ENCODE results near the gene L3MBTL4. TPM values are rescaled to one million over a fixed set of nuclear protein-coding genes. Genes with fewer than 3 reads are reported as not detected.

The L3MBTL4 gene
- under 0.01 and 0.46 TPM in 2 replicates for total RNA-seq

GRCh38 chr18:6414723-6415417, at the start of gene L3MBTL4:
L3MBTL4 (minus strand) TSS chr18:6414911; CDS start chr18:6311625, 103,286 bp downstream.

Data from epithelial cell of umbilical artery (primary cell).